Mucosa of stomach (tissue), 1 donor: ENCODE data around the gene GRK1.
"Not testable (repeated sequence)": the region's sequence is repeated elsewhere in the genome, so short reads cannot be mapped to it uniquely, and the experiment has no call there.

ENCODE experiments used
- H3K27me3 ChIP-seq: one replicate; pipeline ENCODE4 v1.7.0; 2013; ENCODE audit warnings: mild to moderate bottlenecking, low read length; ENCODE audit not compliant: control insufficient read depth, insufficient read depth
- H3K36me3 ChIP-seq: one replicate; pipeline ENCODE4 v1.7.0; 2013; ENCODE audit warnings: low read length; ENCODE audit not compliant: control insufficient read depth, insufficient read depth
- H3K4me1 ChIP-seq: one replicate; pipeline ENCODE4 v1.7.0; 2013; ENCODE audit warnings: mild to moderate bottlenecking, low read length; ENCODE audit not compliant: control insufficient read depth, insufficient read depth
- H3K4me3 ChIP-seq: one replicate; pipeline ENCODE4 v1.7.0; 2013; ENCODE audit warnings: low read length
- H3K9ac ChIP-seq: one replicate; pipeline ENCODE4 v1.7.0; 2013; ENCODE audit warnings: mild to moderate bottlenecking, low read length, moderate library complexity
- H3K9me3 ChIP-seq: one replicate; pipeline ENCODE4 v1.7.0; 2013; ENCODE audit warnings: mild to moderate bottlenecking, low read length, moderate library complexity; ENCODE audit not compliant: control insufficient read depth
- donor health status: Pancreatic carcinoma.

The GRK1 gene

DNA sequence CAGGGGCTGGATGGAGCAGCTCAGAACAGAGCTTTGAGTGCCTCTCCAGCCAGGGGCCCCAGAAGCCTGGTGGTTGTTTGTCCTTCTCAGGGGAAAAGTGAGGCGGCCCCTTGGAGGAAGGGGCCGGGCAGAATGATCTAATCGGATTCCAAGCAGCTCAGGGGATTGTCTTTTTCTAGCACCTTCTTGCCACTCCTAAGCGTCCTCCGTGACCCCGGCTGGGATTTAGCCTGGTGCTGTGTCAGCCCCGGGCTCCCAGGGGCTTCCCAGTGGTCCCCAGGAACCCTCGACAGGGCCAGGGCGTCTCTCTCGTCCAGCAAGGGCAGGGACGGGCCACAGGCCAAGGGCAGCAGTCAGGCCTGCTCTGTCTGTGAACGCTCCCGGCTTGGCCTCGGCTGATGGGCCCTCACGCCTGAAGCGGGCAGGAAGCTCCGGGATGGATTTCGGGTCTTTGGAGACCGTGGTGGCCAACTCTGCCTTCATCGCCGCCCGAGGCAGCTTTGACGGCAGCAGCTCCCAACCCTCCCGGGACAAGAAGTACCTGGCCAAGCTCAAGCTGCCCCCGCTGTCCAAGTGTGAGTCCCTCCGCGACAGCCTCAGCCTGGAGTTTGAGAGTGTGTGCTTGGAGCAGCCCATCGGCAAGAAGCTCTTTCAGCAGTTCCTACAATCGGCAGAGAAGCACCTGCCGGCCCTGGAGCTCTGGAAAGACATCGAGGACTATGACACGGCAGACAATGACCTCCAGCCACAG, at the start of gene GRK1:
TSS of gene GRK1 (plus strand) at position 269 of the 751 bp plus-strand sequence. CDS start at position 437, 168 bp downstream.
- Histone ChIP-seq H3K4me1 (peaks cover 20% of the 10 kb centered on the region), H3K4me3 (no peak within 1 kb of the TSS), H3K9ac (no peak within 1 kb of the TSS), H3K36me3 (no peaks in the 10 kb centered on the region), H3K9me3 (no peaks in the 10 kb centered on the region), H3K27me3 (no peaks in the 10 kb centered on the region)

- peaks cover 23% of the 10 kb centered on the region for H3K4me1 ChIP-seq
- H3K4me3 ChIP-seq: no peak overlapping the region
- H3K27me3 ChIP-seq: no peaks in the 10 kb centered on the region
Measured at GRCh38 chr13:113617961-113618360, 49.1 kb upstream of the GRK1 start.

GRCh38 chr13:113618455-113618854, 48.6 kb upstream of the GRK1 start:
- H3K4me3 ChIP-seq: no peak overlapping the region
- no peaks in the 10 kb centered on the region for H3K9me3 ChIP-seq
- H3K36me3 ChIP-seq: no peaks in the 10 kb centered on the region
- H3K27me3 ChIP-seq: no peaks in the 10 kb centered on the region
- H3K4me1 ChIP-seq: peaks cover 23% of the 10 kb centered on the region
- no peak overlapping the region for H3K9ac ChIP-seq

More at GRCh38 chr13:113617961-113618360, 49.1 kb upstream of the GRK1 start:
- Histone ChIP-seq H3K9ac (no peak overlapping the region), H3K9me3 (no peaks in the 10 kb centered on the region), H3K36me3 (no peaks in the 10 kb centered on the region)

DNA sequence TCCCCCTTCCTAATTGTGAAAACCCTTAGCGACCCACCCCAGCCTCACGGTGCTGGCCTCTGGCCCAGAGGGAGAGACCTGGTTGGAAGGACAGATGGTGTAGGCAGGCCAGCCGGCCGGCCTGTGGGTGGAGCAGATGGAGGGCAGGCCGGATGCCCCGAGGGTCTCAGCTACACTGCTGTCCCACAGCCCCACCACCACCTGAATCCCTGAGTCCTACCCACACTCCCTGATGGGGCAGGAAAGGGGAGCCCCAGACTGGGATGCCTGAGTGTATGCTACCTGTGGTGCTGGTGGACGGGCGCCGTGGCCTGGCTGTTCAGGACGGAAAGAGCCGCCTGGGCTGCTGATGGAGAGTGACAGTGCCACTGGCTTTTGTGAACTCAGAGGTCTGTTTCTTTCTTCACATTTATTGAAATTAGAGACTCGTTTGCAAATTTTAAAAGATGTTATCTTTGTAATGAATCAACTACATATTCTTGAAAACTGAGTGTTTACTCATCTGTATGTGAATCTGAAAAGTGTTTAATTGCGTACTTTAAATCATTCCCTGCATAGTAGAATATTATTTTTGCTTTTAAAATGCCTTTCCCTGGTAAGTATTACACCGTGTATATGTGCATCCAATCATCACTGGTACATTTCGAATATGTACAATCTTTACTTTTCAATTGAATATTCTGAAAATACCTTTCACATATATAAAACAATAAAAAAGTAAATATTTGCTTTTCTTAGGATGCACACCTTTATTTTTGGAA, 46.8 kb upstream of the GRK1 start:
- Histone ChIP-seq H3K4me3 (no peak overlapping the region), H3K4me1 (peaks cover 23% of the 10 kb centered on the region), H3K9ac (no peak overlapping the region), H3K36me3 (no peaks in the 10 kb centered on the region), H3K27me3 (no peaks in the 10 kb centered on the region), H3K9me3 (no peaks in the 10 kb centered on the region)

GRCh38 chr13:113621046-113621445, 46.0 kb upstream of the GRK1 start:
- no peak overlapping the region for H3K9ac ChIP-seq
- H3K36me3 ChIP-seq: no peaks in the 10 kb centered on the region
- H3K27me3 ChIP-seq: no peaks in the 10 kb centered on the region
- peaks cover 23% of the 10 kb centered on the region for H3K4me1 ChIP-seq
- no peak overlapping the region for H3K4me3 ChIP-seq
- H3K9me3 ChIP-seq: no peaks in the 10 kb centered on the region

- not testable (repeated sequence) for H3K36me3 ChIP-seq, H3K4me3 ChIP-seq, H3K9me3 ChIP-seq, H3K9ac ChIP-seq, H3K27me3 ChIP-seq
- peaks cover 19% of the 10 kb centered on the region for H3K4me1 ChIP-seq
Measured at GRCh38 chr13:113621498-113621897, 45.5 kb upstream of the GRK1 start.

DNA sequence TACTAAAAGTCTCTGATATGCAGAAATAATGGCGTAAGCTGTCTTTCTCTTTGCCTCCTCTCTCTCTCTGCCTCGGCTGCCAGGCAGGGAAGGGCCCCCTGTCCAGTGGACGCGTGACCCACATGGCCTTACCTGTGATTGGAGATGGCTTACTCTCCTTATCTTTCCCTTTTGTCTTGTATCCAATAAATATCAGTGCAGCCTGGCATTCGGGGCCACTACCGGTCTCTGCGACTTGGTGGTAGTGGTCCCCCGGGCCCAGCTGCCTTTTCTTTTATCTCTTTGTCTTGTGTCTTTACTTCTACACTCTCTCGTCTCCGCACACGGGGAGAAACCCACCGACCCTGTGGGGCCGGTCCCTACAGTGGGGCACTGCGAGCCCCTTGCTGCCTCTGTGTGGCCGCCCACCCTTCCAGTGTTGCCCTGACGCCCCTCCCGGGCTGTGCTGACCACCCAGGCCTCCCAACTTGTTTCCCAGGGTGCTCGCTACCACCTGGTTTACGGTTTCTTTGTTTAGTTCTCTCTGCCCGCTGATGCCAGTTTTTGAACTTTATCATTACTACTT, 45.0 kb upstream of the GRK1 start:
- H3K27me3 ChIP-seq, H3K4me3 ChIP-seq, H3K9me3 ChIP-seq, H3K36me3 ChIP-seq, H3K9ac ChIP-seq: not testable (repeated sequence)
- peaks cover 13% of the 10 kb centered on the region for H3K4me1 ChIP-seq

GRCh38 chr13:113622791-113623490, 44.1 kb upstream of the GRK1 start:
- no peak overlapping the region for H3K4me3 ChIP-seq
- H3K4me1 ChIP-seq: peaks cover 7% of the 10 kb centered on the region
- no peaks in the 10 kb centered on the region for H3K36me3 ChIP-seq
- H3K27me3 ChIP-seq: no peaks in the 10 kb centered on the region
- no peaks in the 10 kb centered on the region for H3K9me3 ChIP-seq
- no peak overlapping the region for H3K9ac ChIP-seq

GRCh38 chr13:113623491-113624234, 43.4 kb upstream of the GRK1 start:
- no peaks in the 10 kb centered on the region for H3K36me3 ChIP-seq
- H3K4me3 ChIP-seq: no peak overlapping the region
- H3K9ac ChIP-seq: no peak overlapping the region
- H3K4me1 ChIP-seq: no peaks in the 10 kb centered on the region
- no peaks in the 10 kb centered on the region for H3K9me3 ChIP-seq
- no peaks in the 10 kb centered on the region for H3K27me3 ChIP-seq

GRCh38 chr13:113624235-113624587, 42.8 kb upstream of the GRK1 start:
- H3K4me3 ChIP-seq: no peak overlapping the region
- H3K36me3 ChIP-seq: no peaks in the 10 kb centered on the region
- no peaks in the 10 kb centered on the region for H3K27me3 ChIP-seq
- H3K9me3 ChIP-seq: no peaks in the 10 kb centered on the region
- H3K9ac ChIP-seq: no peak overlapping the region
- H3K4me1 ChIP-seq: no peaks in the 10 kb centered on the region

- H3K36me3 ChIP-seq, H3K4me1 ChIP-seq, H3K4me3 ChIP-seq, H3K27me3 ChIP-seq, H3K9ac ChIP-seq, H3K9me3 ChIP-seq: not testable (repeated sequence)
Measured at GRCh38 chr13:113624640-113625304, 42.2 kb upstream of the GRK1 start.
